HG03469 (cell line): Measurements from ENCODE around the gene DIDO1.

Experiments
- ATAC-seq: cut with Tn5 transposase; IDR thresholded peaks from one replicate; pipeline ENCODE4 v1.9.1; 2021; ENCODE audit warnings: mild to moderate bottlenecking, moderate library complexity, moderate number of reproducible peaks; ENCODE audit not compliant: unreplicated experiment

Gene DIDO1

GRCh38 chr20:62898093-62898964, 28.0 kb downstream of the DIDO1 start:
- ATAC-seq = no peak

- no peak for ATAC-seq
Observed at GRCh38 chr20:62897666-62898065, 28.6 kb downstream of the DIDO1 start.

GRCh38 chr20:62896526-62896925, 29.8 kb downstream of the DIDO1 start:
- ATAC-seq = no peak

- ATAC-seq = no peak
Observed at GRCh38 chr20:62895539-62895938, 30.8 kb downstream of the DIDO1 start.

GRCh38 chr20:62894261-62894660, 32.0 kb downstream of the DIDO1 start:
- no peak for ATAC-seq

GRCh38 chr20:62893700-62894099, 32.6 kb downstream of the DIDO1 start:
- ATAC-seq = no peak

- ATAC-seq = no peak
Observed at GRCh38 chr20:62892348-62893304, 33.7 kb downstream of the DIDO1 start.

- no peak for ATAC-seq
Observed at GRCh38 chr20:62891111-62891510, 35.2 kb downstream of the DIDO1 start.

- ATAC-seq = no peak
Observed at GRCh38 chr20:62890444-62890843, 35.9 kb downstream of the DIDO1 start.

- ATAC-seq = no peak
Observed at GRCh38 chr20:62889871-62890270, 36.4 kb downstream of the DIDO1 start.

GRCh38 chr20:62889411-62889810, 36.9 kb downstream of the DIDO1 start:
- no peak for ATAC-seq

GRCh38 chr20:62888910-62889309, 37.4 kb downstream of the DIDO1 start:
- ATAC-seq = no peak

GRCh38 chr20:62888406-62888805, 37.9 kb downstream of the DIDO1 start:
- ATAC-seq = no peak

GRCh38 chr20:62887860-62888239, 38.5 kb downstream of the DIDO1 start:
- no peak for ATAC-seq

- ATAC-seq = no peak
Observed at GRCh38 chr20:62887152-62887859, 39.0 kb downstream of the DIDO1 start.

GRCh38 chr20:62886709-62887058, 39.6 kb downstream of the DIDO1 start:
- no peak for ATAC-seq

GRCh38 chr20:62885896-62886708, 40.2 kb downstream of the DIDO1 start:
- no peak for ATAC-seq

GRCh38 chr20:62885046-62885895, 41.0 kb downstream of the DIDO1 start:
- no peak for ATAC-seq

- ATAC-seq = no peak
Observed at GRCh38 chr20:62884556-62884955, 41.7 kb downstream of the DIDO1 start.
